ENCODE data around the gene TAS2R9.
A peak's percentile ranks its signal among the peaks of the same experiment; 100 is the strongest.
"Not testable (repeated sequence)": the region's sequence is repeated elsewhere in the genome, so short reads cannot be mapped to it uniquely, and the experiment has no call there.

Gene TAS2R9

GRCh38 chr12:10811883-10812536 lies 2.0 kb upstream of the TAS2R9 start:
- WGBS, result 81% methylated on average over 2 of the region's 3 CpGs

GRCh38 chr12:10807186-10807585 lies 2.8 kb downstream of the TAS2R9 start, which contains the start of gene TAS2R8:
Gene TAS2R8 (minus strand): TSS chr12:10807286. CDS start chr12:10806980, 306 bp downstream.
- no CpG with 5 or more reads among the region's 1 CpG for WGBS
- no peak within 1 kb of the TSS for H3K4me3 ChIP-seq (ENCODE audit: low read length)
- peaks cover 19% of the 10 kb centered on the region for H3K4me1 ChIP-seq (ENCODE audit: insufficient read depth, low read length)
- no peaks in the 10 kb centered on the region for H3K9me3 ChIP-seq (ENCODE audit: insufficient read depth, low read depth, low read length)
- H3K9ac ChIP-seq (ENCODE audit: low read depth, low read length), result no peak within 1 kb of the TSS
- H3K36me3 ChIP-seq (ENCODE audit: insufficient read depth, low read length), result no peaks in the 10 kb centered on the region
- no peaks in the 10 kb centered on the region for H3K27me3 ChIP-seq (ENCODE audit: insufficient read depth, low read length)
- H3K27ac ChIP-seq (ENCODE audit: low read depth, low read length), result no peak within 1 kb of the TSS

More at GRCh38 chr12:10811883-10812536, 2.0 kb upstream of the TAS2R9 start:
- Histone ChIP-seq H3K36me3 (ENCODE audit: insufficient read depth, low read length) (no peaks in the 10 kb centered on the region), H3K27ac (ENCODE audit: low read depth, low read length) (no peak overlapping the region), H3K4me3 (ENCODE audit: low read length) (no peak overlapping the region), H3K27me3 (ENCODE audit: insufficient read depth, low read length) (no peaks in the 10 kb centered on the region), H3K9ac (ENCODE audit: low read depth, low read length) (no peak overlapping the region), H3K4me1 (ENCODE audit: insufficient read depth, low read length) (peaks cover 9% of the 10 kb centered on the region; the same call in 1 of the 2 replicates), H3K9me3 (ENCODE audit: insufficient read depth, low read depth, low read length) (no peaks in the 10 kb centered on the region)

GRCh38 chr12:10802587-10802986 lies 7.4 kb downstream of the TAS2R9 start, which contains the start of gene TAS2R7:
Gene TAS2R7 (minus strand): TSS chr12:10802627. CDS start chr12:10802570, 57 bp downstream.
- H3K36me3 ChIP-seq (ENCODE audit: insufficient read depth, low read length), result no peaks in the 10 kb centered on the region
- no peaks in the 10 kb centered on the region for H3K27me3 ChIP-seq (ENCODE audit: insufficient read depth, low read length)
- H3K4me1 ChIP-seq (ENCODE audit: insufficient read depth, low read length), result peaks cover 24% of the 10 kb centered on the region
- no peak within 1 kb of the TSS for H3K9ac ChIP-seq (ENCODE audit: low read depth, low read length)
- H3K4me3 ChIP-seq (ENCODE audit: low read length), result no peak within 1 kb of the TSS
- H3K9me3 ChIP-seq (ENCODE audit: insufficient read depth, low read depth, low read length), result no peaks in the 10 kb centered on the region
- WGBS, result 65% methylated on average over 4 of the region's 4 CpGs
- peak within 1 kb of the TSS; percentile 59; the same call in 1 of the 2 replicates for H3K27ac ChIP-seq (ENCODE audit: low read depth, low read length)

- Histone ChIP-seq H3K4me1 (ENCODE audit: insufficient read depth, low read length) (peaks cover 24% of the 10 kb centered on the region), H3K27me3 (ENCODE audit: insufficient read depth, low read length) (no peaks in the 10 kb centered on the region), H3K36me3 (ENCODE audit: insufficient read depth, low read length) (no peaks in the 10 kb centered on the region), H3K9me3 (ENCODE audit: insufficient read depth, low read depth, low read length) (no peaks in the 10 kb centered on the region), H3K9ac (ENCODE audit: low read depth, low read length) (no peak overlapping the region), H3K4me3 (ENCODE audit: low read length) (no peak overlapping the region), H3K27ac (ENCODE audit: low read depth, low read length) (peak overlapping the region; percentile 59; the same call in 1 of the 2 replicates)
- 74% methylated on average over 5 of the region's 5 CpGs for whole genome bisulfite sequencing
These were observed 8.2 kb downstream of the TAS2R9 start for GRCh38 chr12:10801741-10802140.

GRCh38 chr12:10794222-10794621 lies 15.7 kb downstream of the TAS2R9 start:
- Histone ChIP-seq H3K9me3 (ENCODE audit: insufficient read depth, low read depth, low read length) (no peaks in the 10 kb centered on the region), H3K27ac (ENCODE audit: low read depth, low read length) (no peak overlapping the region), H3K4me1 (ENCODE audit: insufficient read depth, low read length) (0 out of 2 replicates have a peak, but pooled peaks cover 2% of the 10 kb centered on the region), H3K9ac (ENCODE audit: low read depth, low read length) (no peak overlapping the region), H3K27me3 (ENCODE audit: insufficient read depth, low read length) (no peaks in the 10 kb centered on the region), H3K4me3 (ENCODE audit: low read length) (no peak overlapping the region), H3K36me3 (ENCODE audit: insufficient read depth, low read length) (no peaks in the 10 kb centered on the region)
- WGBS, result 87% methylated on average over 2 of the region's 2 CpGs

GRCh38 chr12:10791769-10792168 lies 18.2 kb downstream of the TAS2R9 start:
- not testable (repeated sequence) for H3K9me3 ChIP-seq (ENCODE audit: insufficient read depth, low read depth, low read length); H3K4me1 ChIP-seq (ENCODE audit: insufficient read depth, low read length); H3K4me3 ChIP-seq (ENCODE audit: low read length); H3K27me3 ChIP-seq (ENCODE audit: insufficient read depth, low read length); H3K9ac ChIP-seq (ENCODE audit: low read depth, low read length); H3K36me3 ChIP-seq (ENCODE audit: insufficient read depth, low read length); H3K27ac ChIP-seq (ENCODE audit: low read depth, low read length)
- 71% methylated on average over 4 of the region's 4 CpGs for WGBS

- no peaks in the 10 kb centered on the region for H3K4me1 ChIP-seq (ENCODE audit: insufficient read depth, low read length)
- no peaks in the 10 kb centered on the region for H3K27me3 ChIP-seq (ENCODE audit: insufficient read depth, low read length)
- H3K36me3 ChIP-seq (ENCODE audit: insufficient read depth, low read length), result no peaks in the 10 kb centered on the region
- H3K4me3 ChIP-seq (ENCODE audit: low read length), result no peak overlapping the region
- 94% methylated on average over 5 of the region's 5 CpGs for WGBS
- H3K27ac ChIP-seq (ENCODE audit: low read depth, low read length), result no peak overlapping the region
- H3K9me3 ChIP-seq (ENCODE audit: insufficient read depth, low read depth, low read length), result no peaks in the 10 kb centered on the region
- H3K9ac ChIP-seq (ENCODE audit: low read depth, low read length), result no peak overlapping the region
These were observed 26.7 kb downstream of the TAS2R9 start for GRCh38 chr12:10783252-10783651.

- WGBS, result 85% methylated on average over 2 of the region's 2 CpGs
- Histone ChIP-seq H3K9ac (ENCODE audit: low read depth, low read length) (no peak overlapping the region), H3K36me3 (ENCODE audit: insufficient read depth, low read length) (no peaks in the 10 kb centered on the region), H3K4me1 (ENCODE audit: insufficient read depth, low read length) (no peaks in the 10 kb centered on the region), H3K4me3 (ENCODE audit: low read length) (no peak overlapping the region), H3K9me3 (ENCODE audit: insufficient read depth, low read depth, low read length) (no peaks in the 10 kb centered on the region), H3K27me3 (ENCODE audit: insufficient read depth, low read length) (no peaks in the 10 kb centered on the region), H3K27ac (ENCODE audit: low read depth, low read length) (no peak overlapping the region)
These were observed 30.9 kb downstream of the TAS2R9 start for GRCh38 chr12:10779103-10779502.

GRCh38 chr12:10771132-10771733 lies 38.7 kb downstream of the TAS2R9 start:
- Histone ChIP-seq H3K9me3 (ENCODE audit: insufficient read depth, low read depth, low read length) (no peaks in the 10 kb centered on the region), H3K36me3 (ENCODE audit: insufficient read depth, low read length) (no peaks in the 10 kb centered on the region), H3K4me1 (ENCODE audit: insufficient read depth, low read length) (no peaks in the 10 kb centered on the region), H3K4me3 (ENCODE audit: low read length) (no peak overlapping the region), H3K27me3 (ENCODE audit: insufficient read depth, low read length) (no peaks in the 10 kb centered on the region), H3K27ac (ENCODE audit: low read depth, low read length) (no peak overlapping the region), H3K9ac (ENCODE audit: low read depth, low read length) (no peak overlapping the region)
- 45% methylated on average over 1 of the region's 1 CpG for WGBS

- Histone ChIP-seq H3K9me3 (ENCODE audit: insufficient read depth, low read depth, low read length) (peaks cover 17% of the 10 kb centered on the region), H3K4me3 (ENCODE audit: low read length) (no peak overlapping the region), H3K9ac (ENCODE audit: low read depth, low read length) (no peak overlapping the region), H3K27me3 (ENCODE audit: insufficient read depth, low read length) (peaks cover 4% of the 10 kb centered on the region; the same call in 1 of the 2 replicates), H3K36me3 (ENCODE audit: insufficient read depth, low read length) (no peaks in the 10 kb centered on the region), H3K27ac (ENCODE audit: low read depth, low read length) (no peak overlapping the region), H3K4me1 (ENCODE audit: insufficient read depth, low read length) (no peaks in the 10 kb centered on the region)
- WGBS, result 81% methylated on average over 1 of the region's 2 CpGs
These were observed 50.3 kb downstream of the TAS2R9 start for GRCh38 chr12:10759657-10760056.

All from HUES64 (cell line).